SIG-M5 treated with dmso at 0.1 percent for 504 hours (cell line): Measurements from ENCODE around the gene CAPN5.
A peak's percentile ranks its signal among the peaks of the same experiment; 100 is the strongest.

Experiments
- DNase-seq: peaks from one replicate; lab custom pipeline; 2025; ENCODE audit not compliant: unreplicated experiment; lab: John Stamatoyannopoulos, UW

Gene CAPN5

GRCh38 chr11:77063407-77063806 lies 3.4 kb upstream of the CAPN5 start:
- DNase-seq, result no peak

GRCh38 chr11:77063861-77064260 lies 2.9 kb upstream of the CAPN5 start:
- DNase-seq, result no peak

- no peak for DNase-seq
These were observed 2.0 kb upstream of the CAPN5 start for GRCh38 chr11:77064648-77065217.

DNA sequence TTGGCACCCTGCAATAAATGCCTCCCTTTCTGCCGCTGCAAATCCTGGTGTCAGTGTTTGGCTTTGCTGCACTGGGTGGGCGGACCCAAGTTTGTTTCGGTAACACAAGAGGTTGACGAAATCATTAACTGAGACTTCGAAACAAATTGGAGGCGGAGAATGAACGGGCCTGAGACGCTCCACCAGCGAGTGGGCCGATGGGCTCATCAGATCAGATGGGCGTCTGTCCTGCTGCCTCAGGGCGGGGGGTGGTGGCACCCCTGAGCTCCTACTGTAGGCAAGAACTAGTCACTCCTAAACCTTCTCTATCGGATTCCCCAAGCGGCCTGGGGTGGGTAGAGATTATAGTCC lies 918 bp upstream of the CAPN5 start:
- DNase-seq, result peak; percentile 60

- no peak for DNase-seq
These were observed 1.2 kb downstream of the CAPN5 start for GRCh38 chr11:77067861-77068443.

GRCh38 chr11:77068457-77069335 lies 1.9 kb downstream of the CAPN5 start:
- DNase-seq, result no peak

- no peak for DNase-seq
These were observed 2.7 kb downstream of the CAPN5 start for GRCh38 chr11:77069336-77069968.

GRCh38 chr11:77069969-77070582 lies 3.3 kb downstream of the CAPN5 start:
- no peak for DNase-seq

DNA sequence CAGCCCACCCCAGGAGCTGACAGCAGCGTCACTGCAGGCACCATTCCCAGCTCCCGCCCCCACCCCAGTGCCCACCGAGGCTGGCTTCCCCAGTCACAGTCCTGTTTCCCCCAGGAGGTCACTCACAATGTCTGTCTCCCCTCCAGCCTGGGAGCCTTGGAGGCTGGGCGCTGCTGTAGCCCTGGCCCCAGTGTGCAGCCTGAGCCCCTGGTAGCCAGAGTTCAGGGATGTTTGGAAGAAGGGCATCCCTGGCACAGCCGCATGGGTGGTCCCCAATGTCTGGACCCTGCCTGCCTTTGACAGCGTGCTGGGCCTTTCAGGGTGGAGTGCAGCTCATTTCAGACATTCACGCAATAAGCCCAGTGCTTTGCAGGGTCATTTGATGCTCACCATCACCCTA lies 4.3 kb downstream of the CAPN5 start:
- no peak for DNase-seq

- DNase-seq, result peak; percentile 61
These were observed 5.2 kb downstream of the CAPN5 start for GRCh38 chr11:77071671-77072605.

DNA sequence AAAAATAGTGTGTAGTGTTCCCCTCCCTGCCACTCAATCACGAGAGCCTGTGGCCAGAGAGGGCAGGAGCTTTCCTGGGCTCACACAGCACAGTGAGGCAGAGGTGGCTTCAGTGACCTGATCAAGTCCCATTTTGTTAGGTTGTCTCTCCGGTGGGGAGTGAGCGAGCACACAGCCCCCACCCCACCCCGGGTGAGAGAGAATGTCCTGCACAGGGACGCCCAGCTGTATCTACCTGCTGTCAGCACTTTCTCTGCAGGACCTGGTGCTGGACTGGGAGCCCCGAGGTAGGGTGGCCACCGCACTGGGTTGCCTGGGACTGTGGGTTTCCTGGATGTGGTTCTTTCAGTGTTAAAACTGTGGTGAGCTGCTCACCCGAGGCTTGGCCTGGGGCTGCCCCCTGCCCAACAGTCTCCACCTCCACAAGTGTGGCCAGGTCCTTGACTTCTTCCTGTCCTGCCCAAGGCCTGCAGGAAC lies 6.1 kb downstream of the CAPN5 start:
- DNase-seq, result no peak

- DNase-seq, result no peak
These were observed 6.7 kb downstream of the CAPN5 start for GRCh38 chr11:77073328-77074001.

DNA sequence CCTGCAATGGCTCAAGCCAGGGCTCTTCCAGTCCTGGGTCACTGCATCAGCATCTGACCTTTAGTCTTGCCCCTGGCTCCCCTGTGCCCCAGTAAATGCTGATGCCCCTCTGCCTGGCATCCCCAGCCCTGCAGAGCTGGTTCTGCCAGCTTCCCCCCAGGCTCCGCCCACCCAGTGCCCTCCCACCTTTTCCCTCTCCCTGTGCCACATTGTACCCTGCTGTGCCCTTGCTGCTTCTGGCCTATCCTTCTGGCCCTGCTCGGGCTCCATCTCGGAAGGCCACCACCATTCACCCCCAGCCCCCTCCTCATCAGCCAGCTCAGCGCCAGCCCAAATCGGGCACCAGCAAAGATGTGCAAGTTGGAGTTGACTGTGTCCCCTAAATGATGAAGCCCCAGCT lies 7.4 kb downstream of the CAPN5 start:
- DNase-seq, result no peak

- no peak for DNase-seq
These were observed 8.0 kb downstream of the CAPN5 start for GRCh38 chr11:77074626-77075221.

DNA sequence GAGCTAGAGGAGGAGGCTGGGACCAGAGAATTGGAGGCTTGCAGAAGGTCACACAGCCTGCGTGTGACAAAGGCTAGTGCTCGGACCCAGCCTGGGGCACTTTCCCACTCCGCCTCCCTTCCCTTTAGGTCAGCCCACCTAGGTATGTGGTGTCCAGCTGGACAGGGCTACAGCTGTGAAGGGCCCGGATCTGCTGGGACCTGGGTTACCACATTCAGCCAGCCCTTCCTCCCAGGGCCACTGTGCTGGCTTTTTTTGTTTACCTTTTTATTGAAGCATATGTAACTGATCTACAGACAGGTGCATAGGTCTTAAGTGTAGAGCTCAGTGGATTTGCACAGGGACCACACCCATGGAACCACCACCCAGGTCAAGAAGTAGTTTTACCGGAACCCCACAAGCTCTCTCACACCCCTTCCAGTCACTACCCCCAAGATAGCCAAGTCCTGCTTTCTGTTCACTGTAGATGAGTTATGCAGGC lies 8.7 kb downstream of the CAPN5 start:
- peak; percentile 14 for DNase-seq

- no peak for DNase-seq
These were observed 12.9 kb downstream of the CAPN5 start for GRCh38 chr11:77079666-77080065.

GRCh38 chr11:77080643-77081210 lies 14.0 kb downstream of the CAPN5 start:
- DNase-seq, result no peak

- no peak for DNase-seq
These were observed 14.6 kb downstream of the CAPN5 start for GRCh38 chr11:77081381-77081851.
